Measurements from ENCODE around the gene ORAI2. TPM values are rescaled to one million over a fixed set of nuclear protein-coding genes. Genes with fewer than 3 reads are reported as not detected.
"Not testable (repeated sequence)": the region's sequence is repeated elsewhere in the genome, so short reads cannot be mapped to it uniquely, and the experiment has no call there.

ORAI2 gene
- total RNA-seq, 2 experiments from 2014 or later = 149 to 230 TPM

DNA sequence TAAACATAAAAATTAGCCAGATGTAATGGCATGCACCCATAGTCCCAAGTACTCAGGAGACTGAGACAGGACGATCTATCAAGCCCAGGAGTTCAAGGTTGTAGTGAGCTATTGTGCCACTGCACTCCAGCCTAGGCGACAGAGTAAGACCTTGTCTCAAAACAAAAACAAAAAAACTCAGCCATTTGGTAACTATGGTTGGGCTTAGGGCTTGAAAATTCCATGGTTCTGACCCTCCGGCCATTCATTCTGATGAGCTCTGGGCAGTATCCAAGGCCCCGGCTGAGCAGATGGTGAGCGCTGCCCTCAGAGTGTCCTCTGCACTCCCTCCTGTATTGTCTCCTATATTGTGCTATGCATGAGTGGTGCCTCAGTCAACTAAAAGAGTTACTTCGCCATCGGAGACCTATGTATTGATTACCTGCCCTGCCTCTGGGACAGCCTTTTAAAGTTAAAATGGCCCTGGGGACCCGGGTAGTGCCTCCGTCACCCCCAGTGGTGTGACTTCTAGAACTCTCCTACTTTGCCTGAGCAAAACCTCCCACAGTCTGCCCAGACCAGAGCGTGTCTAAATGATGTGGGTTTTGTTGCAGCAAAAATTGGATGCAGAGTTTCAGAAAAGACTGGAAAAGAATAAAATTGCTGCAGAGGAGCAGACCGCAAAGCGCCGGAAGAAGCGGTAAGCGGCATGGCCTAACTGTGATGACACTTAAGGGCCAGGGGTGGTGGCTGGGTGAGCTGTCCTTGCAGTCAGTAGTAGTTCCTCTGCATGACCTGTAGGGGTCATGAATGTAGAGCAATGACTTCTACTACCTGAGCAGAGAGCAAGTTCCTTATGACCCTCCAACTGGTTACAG, 29.1 kb upstream of the ORAI2 start:
- H3K27ac ChIP-seq (ENCODE audit: low read depth, low read length, poor library complexity, severe bottlenecking) = peak overlapping the region; percentile 62
- POLR2A ChIA-PET = interaction anchor here (1.0 to 1.7 kb wide), 2 partner anchors 21 to 38 kb away, joined by 4 read pairs; no protein-coding TSS in a partner anchor
- H4K20me1 ChIP-seq (ENCODE audit: insufficient read depth, low read length) = no peaks in the 10 kb centered on the region
- BruUV-seq (replicated peaks) = no TSS peak
- H3K79me2 ChIP-seq (ENCODE audit: insufficient read depth, low read depth, low read length) = peaks cover 4% of the 10 kb centered on the region; the same call in 1 of the 2 replicates
- H3K9me2 ChIP-seq (ENCODE audit: insufficient read depth, low read length) = no peaks in the 10 kb centered on the region
- peaks cover 95% of the 10 kb centered on the region for H3K36me3 ChIP-seq (ENCODE audit: insufficient read depth, low read length)
- H3K4me2 ChIP-seq (ENCODE audit: low read length) = peak overlapping the region; percentile 27; the same call in 1 of the 2 replicates
- intact Hi-C loops (cut with micrococcal nuclease; ENCODE audit: unreplicated experiment) = loop anchor here (1.0 to 2.0 kb wide), 2 partner anchors 46 to 61 kb away; partner anchors contain the start of genes ALKBH4 and LRWD1
- TF ChIP-seq CTCF (conservative IDR thresholded peaks at IDR 0.05; ENCODE audit: low read length) = peak; percentile 82
- TF ChIP-seq EZH2phosphoT487 (IDR thresholded peaks at IDR 0.05; ENCODE audit: borderline replicate concordance, low read depth, low read length) = no peak
- peaks cover 55% of the 10 kb centered on the region for H3K4me1 ChIP-seq (ENCODE audit: insufficient read depth, low read length, poor library complexity, severe bottlenecking)
- no peaks in the 10 kb centered on the region for H3K9me3 ChIP-seq (ENCODE audit: low read length)
- CTCF ChIA-PET (ENCODE audit: unreplicated experiment) = interaction anchor here (0.5 to 1.6 kb wide), 5 partner anchors 8 to 63 kb away, joined by 3 to 11 read pairs (median 3); partner anchors contain the start of gene PRKRIP1
- H2AFZ ChIP-seq (ENCODE audit: low read length) = no peak overlapping the region
- peak; percentile 89 for DNase-seq (ENCODE audit: low spot score)
- H3K4me3 ChIP-seq (ENCODE audit: low read depth, low read length, poor library complexity, severe bottlenecking) = no peak overlapping the region

- H2AFZ ChIP-seq (ENCODE audit: low read length); DNase-seq (ENCODE audit: low spot score); H3K4me3 ChIP-seq (ENCODE audit: low read depth, low read length, poor library complexity, severe bottlenecking); H3K9me2 ChIP-seq (ENCODE audit: insufficient read depth, low read length); H3K9me3 ChIP-seq (ENCODE audit: low read length); H3K27ac ChIP-seq (ENCODE audit: low read depth, low read length, poor library complexity, severe bottlenecking); H3K4me2 ChIP-seq (ENCODE audit: low read length); BruUV-seq (replicated peaks); H3K79me2 ChIP-seq (ENCODE audit: insufficient read depth, low read depth, low read length); H4K20me1 ChIP-seq (ENCODE audit: insufficient read depth, low read length): not testable (repeated sequence)
- POLR2A ChIA-PET = interaction anchor here (1.0 to 1.7 kb wide), 2 partner anchors 21 to 37 kb away, joined by 4 read pairs; no protein-coding TSS in a partner anchor
- peaks cover 95% of the 10 kb centered on the region for H3K36me3 ChIP-seq (ENCODE audit: insufficient read depth, low read length)
- intact Hi-C loops (cut with micrococcal nuclease; ENCODE audit: unreplicated experiment) = loop anchor here (1.0 to 2.0 kb wide), 2 partner anchors 45 to 60 kb away; partner anchors contain the start of genes ALKBH4 and LRWD1
- CTCF ChIA-PET (ENCODE audit: unreplicated experiment) = interaction anchor here (0.5 to 1.6 kb wide), 5 partner anchors 9 to 63 kb away, joined by 3 to 11 read pairs (median 3); partner anchors contain the start of gene PRKRIP1
- peaks cover 61% of the 10 kb centered on the region for H3K4me1 ChIP-seq (ENCODE audit: insufficient read depth, low read length, poor library complexity, severe bottlenecking)
Measured at GRCh38 chr7:102404862-102405188, 28.6 kb upstream of the ORAI2 start.

DNA sequence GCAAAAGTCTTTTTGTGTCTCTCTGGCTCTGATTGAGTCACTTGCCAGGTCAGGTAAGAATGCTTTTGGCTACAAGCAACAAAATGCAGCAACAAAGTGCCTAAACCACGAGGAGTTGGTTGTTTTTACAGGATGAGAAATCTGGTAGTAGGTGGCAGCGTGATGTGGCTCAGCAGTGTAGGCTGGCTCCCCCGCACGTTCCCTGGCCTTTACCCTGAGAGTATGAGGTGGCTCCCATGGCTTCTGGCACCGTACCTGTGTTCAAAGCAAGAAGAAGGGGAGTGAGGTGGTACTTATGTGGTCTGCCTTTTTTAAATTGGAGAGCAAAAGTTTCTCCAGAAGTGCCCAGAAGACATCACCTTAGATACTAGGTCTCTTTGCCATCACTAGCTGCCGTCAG, 25.5 kb upstream of the ORAI2 start:
- peaks cover 25% of the 10 kb centered on the region; the same call in 1 of the 2 replicates for H3K79me2 ChIP-seq (ENCODE audit: insufficient read depth, low read depth, low read length)

DNA sequence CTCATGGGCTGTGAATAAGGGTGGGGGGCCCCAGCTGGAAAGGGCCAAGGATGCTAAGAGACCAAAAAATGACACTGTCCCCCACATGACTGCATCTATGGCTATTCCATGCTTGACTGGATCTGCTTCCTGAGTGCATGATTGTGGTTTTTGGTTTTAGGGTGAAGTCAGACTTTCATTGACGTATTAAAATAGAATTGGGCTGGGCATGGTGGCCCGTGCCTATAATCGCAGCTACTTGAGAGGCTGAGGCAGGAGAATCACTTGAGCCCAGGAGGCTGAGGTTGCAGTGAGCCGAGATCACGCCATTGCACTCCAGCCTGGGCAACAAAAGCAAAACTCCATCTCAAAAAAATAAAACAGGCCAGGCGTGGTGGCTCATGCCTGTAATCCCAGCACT, 24.8 kb upstream of the ORAI2 start:
- H3K9me2 ChIP-seq (ENCODE audit: insufficient read depth, low read length); H4K20me1 ChIP-seq (ENCODE audit: insufficient read depth, low read length); BruUV-seq (replicated peaks); H3K9me3 ChIP-seq (ENCODE audit: low read length); H2AFZ ChIP-seq (ENCODE audit: low read length); intact Hi-C loops (cut with micrococcal nuclease; ENCODE audit: unreplicated experiment): not testable (repeated sequence)
- Histone ChIP-seq H3K36me3 (ENCODE audit: insufficient read depth, low read length) (peaks cover 96% of the 10 kb centered on the region), H3K79me2 (ENCODE audit: insufficient read depth, low read depth, low read length) (peaks cover 31% of the 10 kb centered on the region; the same call in 1 of the 2 replicates), H3K4me3 (ENCODE audit: low read depth, low read length, poor library complexity, severe bottlenecking) (peak overlapping the region; percentile 8), H3K4me1 (ENCODE audit: insufficient read depth, low read length, poor library complexity, severe bottlenecking) (peaks cover 62% of the 10 kb centered on the region), H3K27ac (ENCODE audit: low read depth, low read length, poor library complexity, severe bottlenecking) (peak overlapping the region; percentile 69), H3K4me2 (ENCODE audit: low read length) (peak overlapping the region; percentile 52)
- CTCF ChIA-PET (ENCODE audit: unreplicated experiment) = interaction anchor here (0.6 to 1.4 kb wide), 2 partner anchors 36 to 38 kb away, joined by 3 read pairs; no protein-coding TSS in a partner anchor
- POLR2A ChIA-PET = interaction anchor here (0.5 to 1.5 kb wide), 5 partner anchors 31 to 118 kb away, joined by 3 to 4 read pairs (median 3); no protein-coding TSS in a partner anchor
- DNase-seq (ENCODE audit: low spot score) = peak; percentile 72

More for the DNA sequence above, 25.5 kb upstream of the ORAI2 start:
- ChIA-PET CTCF (ENCODE audit: unreplicated experiment) (interaction anchor here (0.6 kb wide), 1 partner anchor 39 kb away, joined by 3 read pairs; no protein-coding TSS in a partner anchor), POLR2A (interaction anchor here (0.7 to 1.5 kb wide), 3 partner anchors 42 to 118 kb away, joined by 3 to 4 read pairs (median 3); no protein-coding TSS in a partner anchor)
- no peak for DNase-seq (ENCODE audit: low spot score)
- Histone ChIP-seq H3K4me3 (ENCODE audit: low read depth, low read length, poor library complexity, severe bottlenecking) (no peak overlapping the region), H3K4me1 (ENCODE audit: insufficient read depth, low read length, poor library complexity, severe bottlenecking) (peaks cover 65% of the 10 kb centered on the region), H3K36me3 (ENCODE audit: insufficient read depth, low read length) (peaks cover 96% of the 10 kb centered on the region), H3K9me2 (ENCODE audit: insufficient read depth, low read length) (no peaks in the 10 kb centered on the region), H2AFZ (ENCODE audit: low read length) (no peak overlapping the region), H4K20me1 (ENCODE audit: insufficient read depth, low read length) (no peaks in the 10 kb centered on the region), H3K9me3 (ENCODE audit: low read length) (no peaks in the 10 kb centered on the region), H3K27ac (ENCODE audit: low read depth, low read length, poor library complexity, severe bottlenecking) (peak overlapping the region; percentile 69), H3K4me2 (ENCODE audit: low read length) (peak overlapping the region; percentile 52)
- BruUV-seq (replicated peaks) = no TSS peak
- no peak for TF ChIP-seq EZH2phosphoT487 (IDR thresholded peaks at IDR 0.05; ENCODE audit: borderline replicate concordance, low read depth, low read length)
- no peak for TF ChIP-seq CTCF (conservative IDR thresholded peaks at IDR 0.05; ENCODE audit: low read length)
- intact Hi-C loops (cut with micrococcal nuclease; ENCODE audit: unreplicated experiment) = no loop called here

All from OCI-LY7 (cell line).